Astrocyte (in vitro differentiated cells and primary cell): ENCODE data around the gene NOA1. TPM values are rescaled to one million over a fixed set of nuclear protein-coding genes. Genes with fewer than 3 reads are reported as not detected.

Source experiments
- DNase-seq: peaks from one replicate; pipeline ENCODE4 v3.0.0-alpha.2; 2010; ENCODE audit warnings: low read depth
- FAIRE-seq: peaks from 2 replicates; lab custom pipeline; 2011; peaks lifted over from hg19 to GRCh38; lab: Jason Lieb, UNC
- H2AFZ ChIP-seq: 2 replicates; pipeline ENCODE4 v1.6.0; 2012; ENCODE audit warnings: low read depth, low read length, inconsistent platforms
- H3K27ac ChIP-seq: 2 replicates; pipeline ENCODE4 v1.5.1; 2011; ENCODE audit warnings: low read depth, low read length, inconsistent platforms
- H3K27me3 ChIP-seq: 2 replicates; pipeline ENCODE4 v1.6.0; 2011; ENCODE audit warnings: low read length, inconsistent platforms; ENCODE audit not compliant: insufficient read depth
- H3K36me3 ChIP-seq: 2 replicates; pipeline ENCODE4 v1.5.1; 2011; ENCODE audit warnings: low read length, inconsistent platforms; ENCODE audit not compliant: insufficient read depth
- H3K4me1 ChIP-seq: 2 replicates; pipeline ENCODE4 v1.5.1; 2011; ENCODE audit warnings: low read length, inconsistent platforms; ENCODE audit not compliant: insufficient read depth
- H3K4me2 ChIP-seq: 2 replicates; pipeline ENCODE4 v1.6.0; 2012; ENCODE audit warnings: low read length, inconsistent platforms
- H3K4me3 ChIP-seq: 2 replicates; pipeline ENCODE4 v1.5.1; 2011; ENCODE audit warnings: low read depth, mild to moderate bottlenecking, low read length, inconsistent platforms; ENCODE audit not compliant: insufficient read depth
- H3K79me2 ChIP-seq: 2 replicates; pipeline ENCODE4 v1.6.0; 2012; ENCODE audit warnings: mild to moderate bottlenecking, low read length, inconsistent platforms; ENCODE audit not compliant: insufficient read depth
- H3K9ac ChIP-seq: 2 replicates; pipeline ENCODE4 v1.6.0; 2012; ENCODE audit warnings: mild to moderate bottlenecking, low read length, inconsistent platforms
- H3K9me3 ChIP-seq: 2 replicates; pipeline ENCODE4 v1.5.1; 2012; ENCODE audit warnings: low read depth, mild to moderate bottlenecking, low read length, inconsistent platforms; ENCODE audit not compliant: insufficient read depth
- H4K20me1 ChIP-seq: 2 replicates; pipeline ENCODE4 v1.6.0; 2012; ENCODE audit warnings: low read length, inconsistent platforms; ENCODE audit not compliant: insufficient read depth
- H3K27ac Mint-ChIP-seq: one replicate; pipeline ENCODE4 v1.8.0; 2021; ENCODE audit warnings: mild to moderate bottlenecking, mixed read lengths; ENCODE audit not compliant: unreplicated experiment
- H3K27me3 Mint-ChIP-seq: one replicate; pipeline ENCODE4 v1.8.0; 2021; ENCODE audit warnings: low read depth, mixed read lengths; ENCODE audit not compliant: unreplicated experiment
- H3K36me3 Mint-ChIP-seq: one replicate; pipeline ENCODE4 v1.8.0; 2021; ENCODE audit warnings: low read depth, mixed read lengths; ENCODE audit not compliant: unreplicated experiment
- H3K4me1 Mint-ChIP-seq: one replicate; pipeline ENCODE4 v1.8.0; 2021; ENCODE audit warnings: low read depth, mixed read lengths; ENCODE audit not compliant: unreplicated experiment
- H3K4me3 Mint-ChIP-seq: one replicate; pipeline ENCODE4 v1.8.0; 2021; ENCODE audit warnings: mild to moderate bottlenecking, moderate library complexity, mixed read lengths; ENCODE audit not compliant: unreplicated experiment
- H3K9me3 Mint-ChIP-seq: one replicate; pipeline ENCODE4 v1.8.0; 2021; ENCODE audit warnings: mild to moderate bottlenecking, mixed read lengths; ENCODE audit not compliant: unreplicated experiment
- EZH2 ChIP-seq: IDR thresholded peaks from 2 replicates; pipeline ENCODE4 v1.6.1; 2012; ENCODE audit warnings: mild to moderate bottlenecking, low read length, inconsistent platforms; ENCODE audit not compliant: insufficient read depth
- total RNA-seq: library from RNA; stranded (reverse); gene quantifications from 2 replicates; pipeline ENCODE4 v1.2.1, GENCODE V29; 2021
- TF ChIP-seq, protein P1 (sequence below): IDR thresholded peaks from 2 replicates; pipeline ENCODE4 v1.5.1; 2011; ENCODE audit warnings: low read depth, mild to moderate bottlenecking, inconsistent platforms, low read length, moderate library complexity; ENCODE audit not compliant: insufficient read depth

NOA1 gene
- total RNA-seq, 1 donor from 2014 or later: 16.2 TPM

DNA sequence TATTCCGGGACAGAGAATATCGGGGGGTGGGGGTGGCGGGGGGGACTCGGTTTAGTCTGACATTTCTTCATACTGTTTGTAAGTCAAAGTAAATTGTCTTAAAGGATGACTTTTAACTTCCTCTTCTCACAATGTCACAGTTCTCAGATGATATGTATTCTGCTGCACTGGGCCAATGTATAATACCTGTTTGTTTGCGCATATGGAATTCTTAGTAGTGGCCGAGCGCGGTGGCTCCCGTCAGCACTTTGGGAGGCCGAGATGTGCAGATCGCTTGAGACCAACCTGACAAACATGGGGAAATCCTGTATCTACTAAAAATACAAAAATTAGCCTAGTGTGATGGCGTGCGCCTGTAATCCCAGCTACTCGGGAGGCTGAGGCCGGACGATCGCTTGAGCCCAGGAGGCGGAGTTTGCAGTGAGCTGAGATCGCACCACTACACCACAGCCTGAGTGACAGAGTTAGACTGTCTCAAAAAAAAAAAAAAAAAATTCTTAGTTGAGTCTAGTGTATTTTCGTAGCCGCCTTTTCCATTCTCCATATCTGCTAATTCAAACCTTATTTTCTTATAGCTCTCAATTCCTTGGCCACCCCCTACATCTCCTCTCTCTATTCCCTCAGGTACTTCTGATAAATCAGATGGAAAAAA lies 2.1 kb upstream of the NOA1 start:
- H3K36me3 Mint-ChIP-seq: peaks cover 1% of the 10 kb centered on the region
- H3K4me1 ChIP-seq: peaks cover 35% of the 10 kb centered on the region
- H3K4me1 Mint-ChIP-seq: peaks cover 26% of the 10 kb centered on the region
- peak overlapping the region; percentile 94 for H3K27ac ChIP-seq
- H3K9me3 ChIP-seq: no peaks in the 10 kb centered on the region
- H4K20me1 ChIP-seq: peaks cover 59% of the 10 kb centered on the region
- no peak for FAIRE-seq
- TF ChIP-seq EZH2: no peak
- TF ChIP-seq, protein P1, sequence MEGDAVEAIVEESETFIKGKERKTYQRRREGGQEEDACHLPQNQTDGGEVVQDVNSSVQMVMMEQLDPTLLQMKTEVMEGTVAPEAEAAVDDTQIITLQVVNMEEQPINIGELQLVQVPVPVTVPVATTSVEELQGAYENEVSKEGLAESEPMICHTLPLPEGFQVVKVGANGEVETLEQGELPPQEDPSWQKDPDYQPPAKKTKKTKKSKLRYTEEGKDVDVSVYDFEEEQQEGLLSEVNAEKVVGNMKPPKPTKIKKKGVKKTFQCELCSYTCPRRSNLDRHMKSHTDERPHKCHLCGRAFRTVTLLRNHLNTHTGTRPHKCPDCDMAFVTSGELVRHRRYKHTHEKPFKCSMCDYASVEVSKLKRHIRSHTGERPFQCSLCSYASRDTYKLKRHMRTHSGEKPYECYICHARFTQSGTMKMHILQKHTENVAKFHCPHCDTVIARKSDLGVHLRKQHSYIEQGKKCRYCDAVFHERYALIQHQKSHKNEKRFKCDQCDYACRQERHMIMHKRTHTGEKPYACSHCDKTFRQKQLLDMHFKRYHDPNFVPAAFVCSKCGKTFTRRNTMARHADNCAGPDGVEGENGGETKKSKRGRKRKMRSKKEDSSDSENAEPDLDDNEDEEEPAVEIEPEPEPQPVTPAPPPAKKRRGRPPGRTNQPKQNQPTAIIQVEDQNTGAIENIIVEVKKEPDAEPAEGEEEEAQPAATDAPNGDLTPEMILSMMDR: no peak
- no peak overlapping the region for H2AFZ ChIP-seq
- peaks cover 89% of the 10 kb centered on the region for H3K79me2 ChIP-seq
- H3K9ac ChIP-seq: peak overlapping the region; percentile 97
- H3K4me2 ChIP-seq: peak overlapping the region; percentile 89
- H3K27me3 ChIP-seq: no peaks in the 10 kb centered on the region
- no peaks in the 10 kb centered on the region for H3K36me3 ChIP-seq
- H3K4me3 Mint-ChIP-seq: peak overlapping the region; percentile 99
- DNase-seq: no peak
- no peaks in the 10 kb centered on the region for H3K9me3 Mint-ChIP-seq
- no peaks in the 10 kb centered on the region for H3K27me3 Mint-ChIP-seq
- H3K27ac Mint-ChIP-seq: peak overlapping the region; percentile 98
- H3K4me3 ChIP-seq: peak overlapping the region; percentile 88

DNA sequence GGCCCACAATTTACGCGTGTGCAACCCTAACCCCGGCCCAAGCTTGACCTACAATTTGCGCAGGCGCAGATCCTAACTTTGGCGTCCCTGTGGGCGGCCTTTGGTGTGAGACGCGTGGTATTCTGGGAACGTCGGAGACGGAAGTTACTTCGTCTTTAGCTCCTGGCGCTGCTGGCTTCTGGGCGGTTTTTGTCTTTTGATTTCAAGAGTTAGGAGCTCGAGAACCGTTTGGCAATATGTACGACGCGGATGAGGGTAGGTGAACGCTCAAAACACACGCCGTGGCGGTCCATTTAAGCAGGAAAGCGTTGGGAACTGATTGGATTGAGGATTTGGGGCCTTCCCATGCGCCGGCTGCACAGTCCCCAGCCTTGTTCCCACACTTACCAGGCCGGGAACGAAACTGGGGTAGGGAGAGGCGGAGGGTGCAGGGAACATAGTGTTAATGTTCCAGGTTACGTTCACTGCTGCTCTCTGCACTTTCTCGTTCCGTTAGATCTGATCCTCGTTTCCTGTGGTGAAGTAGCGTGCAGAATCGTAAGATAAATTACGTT lies 1.4 kb upstream of the NOA1 start, which contains the start of gene POLR2B:
TSS of gene POLR2B (plus strand) at position 147 of the 554 bp plus-strand sequence. CDS start at position 237, 90 bp downstream.
- H3K4me3 Mint-ChIP-seq: peak within 1 kb of the TSS; percentile 99
- no peak for FAIRE-seq

More for the DNA sequence above, 1.4 kb upstream of the NOA1 start, which contains the start of gene POLR2B:
- Histone ChIP-seq H3K4me1 (peaks cover 35% of the 10 kb centered on the region), H3K27ac (peak within 1 kb of the TSS; percentile 94), H3K36me3 (no peaks in the 10 kb centered on the region), H3K4me2 (peak within 1 kb of the TSS; percentile 89), H3K79me2 (peaks cover 88% of the 10 kb centered on the region), H3K4me3 (peak within 1 kb of the TSS; percentile 88), H2AFZ (peak within 1 kb of the TSS; percentile 68), H3K27me3 (no peaks in the 10 kb centered on the region), H3K9me3 (no peaks in the 10 kb centered on the region), H4K20me1 (peaks cover 58% of the 10 kb centered on the region), H3K9ac (peak within 1 kb of the TSS; percentile 97)
- peak; percentile 82 for DNase-seq
- no peak for TF ChIP-seq EZH2
- TF ChIP-seq, protein P1: no peak
- Mint-ChIP-seq H3K27ac (peak within 1 kb of the TSS; percentile 98), H3K9me3 (no peaks in the 10 kb centered on the region), H3K36me3 (peaks cover 5% of the 10 kb centered on the region), H3K27me3 (no peaks in the 10 kb centered on the region), H3K4me1 (peaks cover 24% of the 10 kb centered on the region)
